ENCODE measurements around the gene EPHB1.

DNA sequence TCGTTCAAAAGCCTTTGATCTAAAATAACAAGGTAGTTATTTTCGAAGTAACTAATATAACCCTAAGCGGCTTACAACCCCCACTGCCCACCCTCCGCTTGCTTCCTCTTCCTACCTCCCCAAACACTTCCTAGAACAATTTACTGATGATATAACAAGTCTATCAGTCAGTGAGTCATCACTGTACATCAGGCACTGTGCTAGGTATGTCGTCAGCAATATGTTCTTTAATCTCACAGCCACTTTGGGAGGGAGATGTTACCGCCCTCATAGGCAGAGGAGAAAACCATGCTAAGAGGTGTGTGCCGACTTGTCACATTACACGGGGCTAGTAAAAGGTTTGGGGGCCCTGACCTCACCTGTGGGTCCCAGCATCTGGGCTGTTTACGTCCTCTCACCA is 381.8 kb downstream of the EPHB1 start:
- no peak for TF ChIP-seq POLR2A (IDR thresholded peaks at IDR 0.05)
- TF ChIP-seq, protein P1, sequence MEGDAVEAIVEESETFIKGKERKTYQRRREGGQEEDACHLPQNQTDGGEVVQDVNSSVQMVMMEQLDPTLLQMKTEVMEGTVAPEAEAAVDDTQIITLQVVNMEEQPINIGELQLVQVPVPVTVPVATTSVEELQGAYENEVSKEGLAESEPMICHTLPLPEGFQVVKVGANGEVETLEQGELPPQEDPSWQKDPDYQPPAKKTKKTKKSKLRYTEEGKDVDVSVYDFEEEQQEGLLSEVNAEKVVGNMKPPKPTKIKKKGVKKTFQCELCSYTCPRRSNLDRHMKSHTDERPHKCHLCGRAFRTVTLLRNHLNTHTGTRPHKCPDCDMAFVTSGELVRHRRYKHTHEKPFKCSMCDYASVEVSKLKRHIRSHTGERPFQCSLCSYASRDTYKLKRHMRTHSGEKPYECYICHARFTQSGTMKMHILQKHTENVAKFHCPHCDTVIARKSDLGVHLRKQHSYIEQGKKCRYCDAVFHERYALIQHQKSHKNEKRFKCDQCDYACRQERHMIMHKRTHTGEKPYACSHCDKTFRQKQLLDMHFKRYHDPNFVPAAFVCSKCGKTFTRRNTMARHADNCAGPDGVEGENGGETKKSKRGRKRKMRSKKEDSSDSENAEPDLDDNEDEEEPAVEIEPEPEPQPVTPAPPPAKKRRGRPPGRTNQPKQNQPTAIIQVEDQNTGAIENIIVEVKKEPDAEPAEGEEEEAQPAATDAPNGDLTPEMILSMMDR (IDR thresholded peaks at IDR 0.05), result no peak

Data from esophagus squamous epithelium (tissue), 4 donors.